Activated CD8-positive, alpha-beta memory T cell treated with anti-CD3 and anti-CD28 coated beads, Interleukin-2, amount 50 U/mL, for 1 hour (primary cell): ENCODE data around the gene GDF2.

ENCODE experiments used
- DNase-seq: peaks from one replicate; pipeline ENCODE4 v3.0.0-alpha.2; 2020; ENCODE audit errors: extremely low read depth

The GDF2 gene

DNA sequence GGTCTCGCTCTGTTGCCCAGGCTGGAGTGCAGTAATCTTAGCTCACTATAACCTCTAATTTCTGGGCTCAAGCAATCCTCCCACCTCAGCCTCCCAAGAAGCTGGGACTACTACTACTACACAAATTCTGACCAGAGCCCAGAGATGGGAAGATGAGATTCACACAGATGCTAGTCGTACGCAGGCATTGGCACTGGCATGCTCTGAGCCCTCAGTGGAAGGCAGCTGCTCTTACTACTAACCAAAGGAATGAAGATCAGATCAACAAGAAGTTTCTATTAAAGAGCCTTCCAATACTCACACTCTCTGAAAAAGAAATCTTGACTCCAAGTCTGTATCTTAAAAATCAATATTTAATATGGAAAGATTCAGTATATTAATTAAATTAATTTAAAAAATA lies 10.7 kb downstream of the GDF2 start:
- no peak for DNase-seq

DNA sequence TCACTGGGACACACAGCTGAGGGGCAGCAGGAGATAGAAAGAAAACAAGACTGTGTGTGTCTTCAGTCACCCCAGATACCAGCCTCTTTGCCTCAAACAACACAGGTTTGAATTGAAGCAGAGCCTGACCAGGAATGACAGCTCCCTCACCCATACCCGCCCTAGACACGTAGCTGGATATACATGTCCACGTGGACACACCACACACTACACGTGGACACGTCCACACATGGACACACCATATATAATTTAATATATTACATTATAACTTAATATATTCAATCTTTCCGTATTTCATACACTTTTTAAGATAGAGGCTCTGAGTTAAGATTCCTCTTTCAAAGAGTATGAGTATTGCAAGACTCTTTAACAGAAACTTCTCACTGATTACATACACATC lies 11.3 kb downstream of the GDF2 start:
- no peak for DNase-seq

GRCh38 chr10:47334466-47335295 lies 12.4 kb downstream of the GDF2 start:
- no peak for DNase-seq

DNA sequence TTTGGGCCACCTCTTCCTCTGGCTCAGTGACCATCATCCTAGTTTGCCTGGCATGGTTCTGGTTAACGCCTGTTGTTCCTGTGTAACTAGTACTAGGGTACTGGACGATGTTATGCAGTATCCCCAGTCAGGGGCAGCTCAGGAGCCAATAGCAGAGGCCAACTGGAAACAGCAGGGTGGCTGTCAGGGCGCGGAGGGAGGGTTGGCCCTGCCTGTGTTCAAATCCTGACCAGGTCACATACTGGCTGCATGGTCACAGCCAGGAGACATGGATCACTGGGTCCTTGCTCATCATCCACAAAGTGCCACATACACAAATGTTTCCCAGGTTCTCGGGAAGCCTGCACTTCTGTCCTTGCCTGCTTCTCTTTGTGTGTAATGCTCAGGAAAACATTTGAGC lies 13.7 kb downstream of the GDF2 start:
- no peak for DNase-seq

- no peak for DNase-seq
Observed at GRCh38 chr10:47336387-47337134, 14.3 kb downstream of the GDF2 start.

GRCh38 chr10:47337310-47337709 lies 15.1 kb downstream of the GDF2 start:
- DNase-seq = no peak

GRCh38 chr10:47339186-47339735 lies 17.0 kb downstream of the GDF2 start:
- DNase-seq = no peak

DNA sequence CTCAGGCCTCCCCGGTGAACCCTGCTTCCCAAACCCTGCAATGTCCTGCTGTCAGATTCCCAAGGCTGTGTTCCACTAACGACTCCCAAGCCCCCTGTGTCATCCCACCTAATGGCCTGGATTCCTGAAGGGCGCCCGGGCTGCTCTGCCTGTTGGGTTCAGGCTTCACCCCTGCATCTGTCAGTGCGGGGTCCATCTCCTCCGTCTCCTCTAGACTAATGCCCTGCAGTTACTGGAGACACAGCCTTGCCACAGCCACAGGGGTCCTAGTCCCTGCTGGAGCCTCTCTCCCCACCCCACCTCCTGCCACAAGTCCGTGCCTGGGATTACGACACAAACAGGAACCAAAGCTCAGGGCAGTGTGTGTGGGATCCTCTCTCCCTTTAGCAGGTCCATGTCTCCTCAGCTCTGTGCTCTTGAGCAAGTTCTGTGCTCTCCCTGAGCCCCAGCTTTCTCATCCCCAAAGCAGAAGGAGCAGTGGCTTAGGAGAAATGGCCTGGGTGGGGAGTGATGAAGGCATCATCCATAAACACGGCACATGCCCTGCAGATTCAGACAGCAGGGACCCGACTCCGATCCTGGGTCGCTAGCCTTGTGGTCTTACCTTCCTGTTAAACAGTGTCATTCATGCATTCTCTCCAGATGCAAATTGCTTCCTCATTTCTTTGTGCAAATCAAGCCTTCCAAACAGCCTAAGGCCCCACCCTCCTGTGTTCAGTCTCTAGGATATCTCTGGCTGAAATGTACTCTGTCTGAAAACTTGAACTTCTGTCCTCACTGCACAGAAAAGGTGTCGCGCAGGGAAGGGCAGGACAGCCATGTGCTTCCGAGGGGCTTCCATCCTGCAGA lies 17.7 kb downstream of the GDF2 start:
- no peak for DNase-seq

DNA sequence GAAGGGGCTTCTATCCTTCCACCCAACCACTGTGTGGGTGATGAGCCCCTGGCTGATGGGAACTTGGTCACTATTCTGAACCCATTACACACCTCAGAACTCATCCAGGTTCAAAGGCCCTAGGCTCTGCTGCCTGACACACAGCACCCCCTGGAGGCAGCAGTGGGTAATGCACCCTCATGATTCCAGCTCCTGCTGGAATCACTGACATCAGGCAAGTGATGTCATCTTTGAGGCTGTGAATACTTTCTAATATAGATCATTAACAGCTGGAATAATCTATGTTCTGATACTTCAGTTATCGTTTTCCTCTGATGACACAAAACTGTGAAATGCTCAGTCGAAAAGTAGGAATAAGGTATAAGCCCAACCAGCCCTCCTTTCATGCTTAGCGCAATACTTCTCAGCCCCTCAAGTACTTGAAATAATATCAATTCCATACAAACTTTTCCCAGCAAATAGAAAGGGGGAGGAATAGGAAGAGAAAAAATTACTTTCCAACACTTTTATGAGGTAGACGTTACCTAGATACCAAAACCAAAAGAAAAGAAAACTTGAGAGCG lies 18.4 kb downstream of the GDF2 start:
- DNase-seq = peak; percentile 13

- DNase-seq = no peak
Observed at GRCh38 chr10:47344996-47345870, 23.0 kb downstream of the GDF2 start.

GRCh38 chr10:47346581-47347302 lies 24.5 kb downstream of the GDF2 start:
- DNase-seq = no peak

DNA sequence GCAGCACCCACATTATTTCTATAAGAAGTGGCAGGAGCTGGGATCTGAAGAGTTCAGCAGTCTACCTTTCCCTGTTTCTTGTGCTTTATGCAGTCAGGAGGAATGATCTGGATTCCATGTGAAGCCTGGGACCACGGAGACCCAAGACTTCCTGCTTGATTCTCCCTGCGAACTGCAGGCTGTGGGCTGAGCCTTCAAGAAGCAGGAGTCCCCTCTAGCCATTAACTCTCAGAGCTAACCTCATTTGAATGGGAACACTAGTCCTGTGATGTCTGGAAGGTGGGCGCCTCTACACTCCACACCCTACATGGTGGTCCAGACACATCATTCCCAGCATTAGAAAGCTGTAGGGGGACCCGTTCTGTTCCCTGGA lies 25.0 kb downstream of the GDF2 start:
- DNase-seq = no peak

DNA sequence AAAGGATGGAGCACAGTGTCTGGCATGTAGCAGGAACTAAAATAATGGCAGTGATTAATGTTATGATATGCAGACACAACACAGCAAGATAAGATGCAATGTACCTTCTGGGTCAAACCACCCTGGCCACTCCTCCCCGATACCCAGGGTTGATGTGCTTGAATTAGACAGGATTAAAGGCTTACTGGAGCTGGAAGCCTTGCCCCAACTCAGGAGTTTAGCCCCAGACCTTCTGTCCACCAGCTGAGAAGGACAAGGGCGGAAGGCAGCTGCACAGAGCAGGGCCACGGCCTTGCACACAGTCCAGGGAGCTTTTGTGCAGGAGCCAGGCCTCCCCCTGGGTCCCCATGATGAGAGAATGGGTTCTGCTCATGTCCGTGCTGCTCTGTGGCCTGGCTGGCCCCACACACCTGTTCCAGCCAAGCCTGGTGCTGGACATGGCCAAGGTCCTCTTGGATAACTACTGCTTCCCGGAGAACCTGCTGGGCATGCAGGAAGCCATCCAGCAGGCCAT lies 25.9 kb downstream of the GDF2 start, which contains the start of gene RBP3:
Gene RBP3, plus strand, starts transcription at position 226 of the 514 bp plus-strand sequence. Its CDS starts 122 bp downstream, at position 348.
- DNase-seq = no peak

DNA sequence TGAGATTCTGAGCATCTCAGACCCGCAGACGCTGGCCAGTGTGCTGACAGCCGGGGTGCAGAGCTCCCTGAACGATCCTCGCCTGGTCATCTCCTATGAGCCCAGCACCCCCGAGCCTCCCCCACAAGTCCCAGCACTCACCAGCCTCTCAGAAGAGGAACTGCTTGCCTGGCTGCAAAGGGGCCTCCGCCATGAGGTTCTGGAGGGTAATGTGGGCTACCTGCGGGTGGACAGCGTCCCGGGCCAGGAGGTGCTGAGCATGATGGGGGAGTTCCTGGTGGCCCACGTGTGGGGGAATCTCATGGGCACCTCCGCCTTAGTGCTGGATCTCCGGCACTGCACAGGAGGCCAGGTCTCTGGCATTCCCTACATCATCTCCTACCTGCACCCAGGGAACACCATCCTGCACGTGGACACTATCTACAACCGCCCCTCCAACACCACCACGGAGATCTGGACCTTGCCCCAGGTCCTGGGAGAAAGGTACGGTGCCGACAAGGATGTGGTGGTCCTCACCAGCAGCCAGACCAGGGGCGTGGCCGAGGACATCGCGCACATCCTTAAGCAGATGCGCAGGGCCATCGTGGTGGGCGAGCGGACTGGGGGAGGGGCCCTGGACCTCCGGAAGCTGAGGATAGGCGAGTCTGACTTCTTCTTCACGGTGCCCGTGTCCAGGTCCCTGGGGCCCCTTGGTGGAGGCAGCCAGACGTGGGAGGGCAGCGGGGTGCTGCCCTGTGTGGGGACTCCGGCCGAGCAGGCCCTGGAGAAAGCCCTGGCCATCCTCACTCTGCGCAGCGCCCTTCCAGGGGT lies 26.6 kb downstream of the GDF2 start:
- DNase-seq = no peak

DNA sequence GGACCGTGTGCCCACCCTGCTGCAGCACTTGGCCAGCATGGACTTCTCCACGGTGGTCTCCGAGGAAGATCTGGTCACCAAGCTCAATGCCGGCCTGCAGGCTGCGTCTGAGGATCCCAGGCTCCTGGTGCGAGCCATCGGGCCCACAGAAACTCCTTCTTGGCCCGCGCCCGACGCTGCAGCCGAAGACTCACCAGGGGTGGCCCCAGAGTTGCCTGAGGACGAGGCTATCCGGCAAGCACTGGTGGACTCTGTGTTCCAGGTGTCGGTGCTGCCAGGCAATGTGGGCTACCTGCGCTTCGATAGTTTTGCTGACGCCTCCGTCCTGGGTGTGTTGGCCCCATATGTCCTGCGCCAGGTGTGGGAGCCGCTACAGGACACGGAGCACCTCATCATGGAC lies 27.3 kb downstream of the GDF2 start:
- no peak for DNase-seq

GRCh38 chr10:47349941-47350371 lies 27.7 kb downstream of the GDF2 start:
- no peak for DNase-seq

- no peak for DNase-seq
Observed at GRCh38 chr10:47350671-47351640, 28.7 kb downstream of the GDF2 start.
